NCI-H2171 treated with DMSO at 0.1 percent for 48 hours (cell line): ENCODE data around the gene SH3RF3.
"Not testable (repeated sequence)": the region's sequence is repeated elsewhere in the genome, so short reads cannot be mapped to it uniquely, and the experiment has no call there.

Experiments
- DNase-seq: peaks from one replicate; lab custom pipeline; 2025; lab: John Stamatoyannopoulos, UW

The SH3RF3 gene

DNA sequence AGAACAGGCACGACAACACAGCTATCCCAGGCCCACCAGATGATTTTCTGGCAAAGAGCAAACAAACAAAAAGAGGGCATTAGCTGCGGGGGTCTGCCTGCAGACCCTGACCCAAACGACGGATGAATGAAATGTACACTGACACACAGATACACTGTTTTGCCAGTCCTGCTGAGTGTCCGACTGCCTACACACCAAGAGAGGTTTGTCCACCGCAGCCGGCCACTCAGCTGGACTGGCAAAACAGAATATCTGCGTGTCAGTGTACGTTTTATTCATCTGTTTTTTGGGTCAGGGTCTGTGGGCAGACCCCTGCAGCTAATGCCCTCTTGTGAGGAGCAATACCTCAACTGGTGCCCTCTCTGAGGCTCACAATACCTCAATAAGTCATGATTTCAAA lies 10.7 kb upstream of the SH3RF3 start:
- DNase-seq = no peak

GRCh38 chr2:109120166-109120565 lies 8.8 kb upstream of the SH3RF3 start:
- no peak for DNase-seq

GRCh38 chr2:109120686-109121085 lies 8.3 kb upstream of the SH3RF3 start:
- DNase-seq = not testable (repeated sequence)

DNA sequence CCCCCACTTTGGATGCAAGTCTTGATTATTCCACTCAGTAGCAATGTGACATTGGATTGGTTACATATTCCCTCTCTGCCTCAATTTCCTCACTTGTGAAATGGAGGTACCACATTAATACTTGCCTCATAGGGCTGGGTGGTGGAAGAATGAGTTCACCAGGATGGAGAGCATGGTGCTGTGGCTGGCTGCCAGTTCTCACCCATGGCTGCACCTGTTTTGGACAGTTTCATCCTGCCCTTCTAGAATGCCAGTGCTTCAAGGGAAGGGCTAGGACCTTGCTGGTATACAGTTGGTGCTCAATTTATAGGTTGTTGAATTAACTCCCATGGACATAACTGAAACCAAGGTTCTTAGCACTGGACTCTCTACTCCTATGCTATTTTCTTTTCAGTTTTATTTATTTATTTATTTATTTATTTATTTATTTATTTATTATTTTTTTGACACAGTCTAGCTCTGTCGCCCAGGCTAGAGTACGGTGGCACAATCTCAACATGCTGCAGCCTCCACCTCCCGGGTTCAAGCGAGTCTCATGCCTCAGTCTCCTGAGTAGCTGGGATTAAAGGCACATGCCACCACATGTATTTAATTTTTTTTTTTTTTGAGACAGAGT lies 5.3 kb upstream of the SH3RF3 start:
- DNase-seq = no peak

DNA sequence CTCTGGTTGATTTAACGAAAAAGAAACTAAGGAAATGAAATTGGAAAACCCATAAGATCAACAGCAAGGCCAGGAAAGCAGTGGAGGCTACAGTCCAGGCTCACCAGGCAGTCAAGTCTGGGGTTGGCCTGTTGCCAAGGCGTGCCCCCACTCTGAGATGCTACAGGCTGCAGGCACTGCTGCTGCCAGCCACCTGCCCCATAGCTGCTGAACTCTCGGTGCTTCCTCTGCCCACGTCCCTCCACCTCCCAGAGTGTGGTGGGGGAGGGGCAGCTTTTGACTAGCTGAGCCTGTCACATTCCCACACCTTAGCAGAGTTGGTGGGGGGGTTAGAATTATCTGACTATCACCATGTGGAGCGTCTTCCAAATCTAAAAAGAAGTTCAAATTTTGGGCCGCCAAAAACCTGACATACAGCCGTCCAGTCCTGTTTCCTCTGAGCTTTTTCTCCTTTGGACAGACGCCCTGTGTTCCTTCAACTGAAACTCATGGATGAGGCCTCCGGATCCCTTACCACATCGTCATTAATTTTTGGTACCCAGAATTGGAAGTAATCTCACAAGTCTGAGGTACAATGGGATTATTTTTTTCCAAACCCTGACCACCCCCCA lies 3.9 kb upstream of the SH3RF3 start:
- peak; percentile 23 for DNase-seq

DNA sequence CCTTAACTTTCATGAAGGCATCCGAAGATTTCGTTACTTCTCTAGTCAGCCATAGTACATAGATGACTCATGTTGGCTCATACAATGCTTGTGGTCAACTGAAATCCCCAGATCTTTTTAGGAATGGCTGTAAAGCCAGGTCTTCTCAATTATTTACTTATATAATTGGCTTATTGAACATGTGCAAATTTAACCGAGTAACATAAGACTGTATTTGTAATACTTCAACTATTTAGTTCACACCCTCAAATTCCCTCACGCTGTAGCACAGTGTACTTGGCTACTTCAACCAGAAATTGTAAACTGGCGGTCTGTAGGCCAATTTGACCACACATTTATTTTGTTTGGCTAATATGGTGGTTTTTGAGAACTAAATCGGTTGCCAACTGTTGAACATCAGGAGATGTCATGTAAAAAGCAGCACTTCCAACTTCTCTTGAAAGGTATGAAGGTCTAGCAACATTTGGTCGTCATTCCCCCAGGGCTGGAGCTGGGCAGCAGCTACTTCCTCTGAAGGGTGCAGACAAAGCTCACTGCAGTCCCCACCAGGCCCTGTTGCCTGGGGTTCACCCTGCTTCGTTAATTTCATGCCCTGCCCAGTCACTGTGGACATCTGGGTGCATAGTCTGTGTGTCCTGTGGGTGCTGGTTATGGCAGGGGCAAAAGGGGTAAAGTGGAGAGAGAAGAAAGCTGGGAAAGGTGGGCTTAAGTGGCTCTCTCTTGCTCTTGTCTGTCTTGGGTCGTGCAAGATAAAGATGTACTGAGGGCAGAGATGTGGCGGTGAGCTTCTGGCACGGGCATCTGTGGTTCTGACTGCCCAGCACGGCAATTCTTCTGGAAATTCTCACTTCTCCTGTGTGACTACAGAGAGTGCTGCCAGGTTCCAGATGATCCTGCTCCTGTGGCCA lies 3.2 kb upstream of the SH3RF3 start:
- DNase-seq = no peak

GRCh38 chr2:109126501-109126860 lies 2.5 kb upstream of the SH3RF3 start:
- DNase-seq = no peak

GRCh38 chr2:109127556-109127955 lies 1.4 kb upstream of the SH3RF3 start:
- no peak for DNase-seq

GRCh38 chr2:109128048-109128615 lies 873 bp upstream of the SH3RF3 start:
- DNase-seq = peak; percentile 95

DNA sequence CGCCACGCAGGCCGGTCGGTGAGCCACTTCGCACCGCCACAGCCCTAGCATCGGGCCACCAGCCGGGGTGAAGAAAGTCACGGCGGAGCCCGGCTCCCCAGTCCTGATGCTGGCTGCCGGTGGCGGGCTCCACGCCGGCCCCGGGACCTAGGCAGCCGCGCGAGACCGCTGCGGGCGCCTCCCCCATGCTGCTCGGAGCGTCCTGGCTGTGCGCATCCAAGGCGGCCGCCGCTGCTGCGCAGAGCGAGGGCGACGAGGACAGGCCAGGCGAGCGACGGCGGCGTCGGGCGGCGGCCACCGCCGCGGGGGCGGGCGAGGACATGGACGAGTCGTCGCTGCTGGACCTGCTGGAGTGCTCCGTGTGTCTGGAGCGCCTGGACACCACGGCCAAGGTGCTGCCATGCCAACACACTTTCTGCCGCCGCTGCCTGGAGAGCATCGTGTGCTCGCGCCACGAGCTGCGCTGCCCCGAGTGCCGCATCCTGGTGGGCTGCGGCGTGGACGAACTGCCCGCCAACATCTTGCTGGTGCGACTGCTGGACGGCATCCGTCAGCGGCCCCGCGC lies 433 bp downstream of the SH3RF3 start:
- DNase-seq = peak; percentile 44

- no peak for DNase-seq
Observed at GRCh38 chr2:109129921-109130722, 1.1 kb downstream of the SH3RF3 start.

DNA sequence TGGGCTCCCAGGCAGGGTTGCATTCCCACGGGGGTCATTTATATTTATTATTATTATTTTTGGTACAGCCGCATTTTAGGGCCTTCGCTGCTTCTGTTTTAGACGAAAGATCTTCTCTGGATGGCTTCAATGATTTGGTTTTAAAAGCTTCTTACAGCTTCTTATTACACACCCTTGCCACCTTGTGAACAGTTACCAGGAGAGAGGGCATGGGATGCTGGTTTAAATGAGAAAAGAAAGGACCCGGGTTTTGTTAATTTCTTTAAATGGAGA lies 1.7 kb downstream of the SH3RF3 start:
- no peak for DNase-seq

DNA sequence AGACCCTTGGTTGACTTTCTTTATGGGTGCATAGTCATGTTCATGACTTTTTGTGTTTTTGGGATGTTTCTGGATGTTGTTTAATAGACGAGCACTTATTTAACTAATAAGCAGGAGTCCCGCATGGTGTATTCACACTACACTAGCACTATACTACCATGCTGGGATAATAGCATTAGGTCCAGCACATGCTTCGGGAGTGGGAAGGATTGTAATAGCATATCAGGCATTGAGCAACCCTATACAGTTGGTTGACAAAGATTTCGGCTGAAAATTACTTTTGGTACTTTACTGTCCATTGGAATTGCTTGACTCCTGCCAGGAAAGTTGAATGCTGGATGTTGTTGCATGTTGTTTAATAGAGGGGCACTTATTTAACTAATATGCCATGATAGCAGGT lies 2.8 kb downstream of the SH3RF3 start:
- no peak for DNase-seq

GRCh38 chr2:109132626-109133025 lies 3.6 kb downstream of the SH3RF3 start:
- DNase-seq = no peak

GRCh38 chr2:109133746-109134145 lies 4.7 kb downstream of the SH3RF3 start:
- no peak for DNase-seq

DNA sequence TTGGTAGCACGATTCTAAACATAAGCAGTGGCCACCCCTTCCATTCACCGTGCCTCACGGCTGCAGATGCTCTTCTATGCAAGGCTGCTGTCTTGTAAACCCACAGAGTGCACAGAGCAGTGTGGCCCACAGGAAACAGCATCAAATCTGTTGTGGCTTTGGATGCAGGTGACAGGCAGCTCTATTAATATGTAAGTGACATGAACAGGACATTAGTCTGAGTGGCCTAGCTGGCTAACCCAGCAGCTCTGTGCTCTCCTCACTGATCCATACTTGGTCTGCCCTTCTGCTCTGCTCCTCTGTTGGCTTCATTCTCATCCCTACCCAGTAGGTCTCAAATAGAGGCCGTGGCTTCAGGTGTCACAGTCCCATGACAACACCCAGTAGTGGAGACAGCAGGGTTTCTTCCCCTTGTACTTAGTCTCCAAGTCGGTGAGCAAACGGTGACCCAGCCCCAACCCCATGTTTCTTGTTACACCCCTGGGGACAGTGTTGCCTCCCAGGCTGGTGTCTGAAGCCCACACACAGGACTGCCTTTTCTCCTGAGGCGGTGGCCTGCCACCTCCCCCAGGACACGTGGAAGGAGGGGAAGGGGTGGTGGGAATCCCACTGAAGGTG lies 5.8 kb downstream of the SH3RF3 start:
- DNase-seq = no peak

GRCh38 chr2:109135359-109136197 lies 6.6 kb downstream of the SH3RF3 start:
- DNase-seq = peak; percentile 67

- no peak for DNase-seq
Observed at GRCh38 chr2:109136542-109136941, 7.5 kb downstream of the SH3RF3 start.

GRCh38 chr2:109137616-109138015 lies 8.6 kb downstream of the SH3RF3 start:
- DNase-seq = no peak

DNA sequence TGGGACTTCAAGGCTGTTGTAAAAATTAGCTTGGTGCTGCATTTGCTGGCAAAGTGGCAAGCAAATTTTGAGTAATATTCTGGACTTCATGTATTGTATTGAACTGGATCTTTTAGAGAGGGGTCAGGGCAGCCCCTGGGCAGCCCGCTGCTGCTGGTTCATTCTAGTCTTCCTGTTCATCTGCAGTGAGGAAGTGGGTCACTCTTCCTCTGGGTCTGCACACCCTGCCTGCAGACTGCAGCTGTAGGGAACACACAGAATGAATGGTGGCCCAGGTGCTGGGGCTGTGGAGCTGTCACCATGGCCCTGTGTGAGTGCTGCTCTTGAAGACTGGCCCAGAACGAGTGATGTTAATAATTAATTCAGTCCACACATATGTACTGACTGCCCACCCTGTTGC lies 9.4 kb downstream of the SH3RF3 start:
- no peak for DNase-seq

- no peak for DNase-seq
Observed at GRCh38 chr2:109139002-109139401, 10.0 kb downstream of the SH3RF3 start.
